GM13976 (cell line): ENCODE results near the gene TMA7.

Experiments
- DNase-seq: peaks from one replicate; pipeline ENCODE4 v3.0.0; 2012; ENCODE audit warnings: low spot score
- CTCF ChIP-seq: IDR thresholded peaks from 2 replicates; pipeline ENCODE4 v1.5.1; 2012; ENCODE audit warnings: borderline replicate concordance, mild to moderate bottlenecking; ENCODE audit not compliant: insufficient read depth; ENCODE audit errors: extremely low read depth, missing control alignments, control extremely low read depth
- in situ Hi-C: fragments of 300-500 bp; cut with MboI; formaldehyde crosslinking; loops from one replicate; pipeline ENCODE4 v1.12.0; 2022; ENCODE audit warnings: low sequenced_read_pairs, mixed read lengths, inconsistent platforms; ENCODE audit not compliant: unreplicated experiment

Gene TMA7

GRCh38 chr3:48440590-48440958, 517 bp downstream of the TMA7 start:
- no peak for TF ChIP-seq CTCF
- in situ Hi-C loops = no loop called here
- peak; percentile 14 for DNase-seq

GRCh38 chr3:48441940-48442339, 1.9 kb downstream of the TMA7 start:
- in situ Hi-C loops = no loop called here
- no peak for TF ChIP-seq CTCF
- DNase-seq = no peak

GRCh38 chr3:48445277-48445882, 5.3 kb downstream of the TMA7 start:
- in situ Hi-C loops = no loop called here
- TF ChIP-seq CTCF = no peak
- DNase-seq = no peak

- in situ Hi-C loops = no loop called here
- DNase-seq = no peak
- TF ChIP-seq CTCF = no peak
Observed at GRCh38 chr3:48446043-48446424, 6.0 kb downstream of the TMA7 start.

- no peak for TF ChIP-seq CTCF
Observed at GRCh38 chr3:48446425-48447193, 6.6 kb downstream of the TMA7 start, which contains the start of gene ATRIP. Gene ATRIP, plus strand, starts transcription at chr3:48446737. Its CDS starts 109 bp downstream, at chr3:48446846.

GRCh38 chr3:48451270-48451669, 11.2 kb downstream of the TMA7 start:
- DNase-seq = no peak
- in situ Hi-C loops = no loop called here
- TF ChIP-seq CTCF = no peak

More at GRCh38 chr3:48446425-48447193, 6.6 kb downstream of the TMA7 start, which contains the start of gene ATRIP:
- peak; percentile 96 for DNase-seq
- in situ Hi-C loops = no loop called here
